Neural cell (in vitro differentiated cells): Measurements from ENCODE around the gene KRTAP10-7.
"Not testable (repeated sequence)": the region's sequence is repeated elsewhere in the genome, so short reads cannot be mapped to it uniquely, and the experiment has no call there.

Experiments used
- CTCF ChIP-seq: fragments of 450-650 bp; IDR thresholded peaks from 2 replicates; pipeline ENCODE4 v1.5.1; 2014; ENCODE audit warnings: antibody characterized with exemption, mild to moderate bottlenecking, moderate library complexity; ENCODE audit not compliant: poor library complexity, severe bottlenecking
- EP300 ChIP-seq: fragments of 450-650 bp; conservative IDR thresholded peaks from 2 replicates; pipeline ENCODE4 v1.6.1; 2014; ENCODE audit warnings: antibody characterized with exemption, mild to moderate bottlenecking, moderate library complexity; ENCODE audit not compliant: poor library complexity, severe bottlenecking
- EZH2 ChIP-seq: fragments of 200-600, 300-800 bp; shearing (Covaris generic), sonication (generic); IDR thresholded peaks from 2 replicates; pipeline ENCODE4 v1.6.1; 2014; ENCODE audit warnings: antibody characterized with exemption, low read length, borderline replicate concordance, mild to moderate bottlenecking; ENCODE audit not compliant: insufficient read depth, poor library complexity, severe bottlenecking
- MXI1 ChIP-seq: fragments of 450-650 bp; conservative IDR thresholded peaks from 2 replicates; pipeline ENCODE4 v1.6.1; 2014; ENCODE audit warnings: antibody characterized with exemption, mild to moderate bottlenecking; ENCODE audit not compliant: poor library complexity, severe bottlenecking
- POLR2AphosphoS5 ChIP-seq: IDR thresholded peaks from 2 replicates; pipeline ENCODE4 v1.6.1; 2012
- RAD21 ChIP-seq: fragments of 450-650 bp; conservative IDR thresholded peaks from 2 replicates; pipeline ENCODE4 v1.6.1; 2014; ENCODE audit warnings: antibody characterized with exemption, mild to moderate bottlenecking, moderate library complexity
- REST ChIP-seq: IDR thresholded peaks from 2 replicates; pipeline ENCODE4 v1.6.1; 2012; ENCODE audit warnings: borderline replicate concordance
- SMC3 ChIP-seq: fragments of 450-650 bp; conservative IDR thresholded peaks from 2 replicates; pipeline ENCODE4 v1.6.1; 2014; ENCODE audit warnings: antibody characterized with exemption, mild to moderate bottlenecking, moderate library complexity; ENCODE audit not compliant: poor library complexity
- TAF1 ChIP-seq: IDR thresholded peaks from 2 replicates; pipeline ENCODE4 v1.6.1; 2012; ENCODE audit warnings: low read depth

- not testable (repeated sequence) for TF ChIP-seq POLR2AphosphoS5, CTCF, TAF1, EZH2, REST, EP300, RAD21, SMC3, MXI1
These were observed 38.3 kb downstream of the KRTAP10-7 start for GRCh38 chr21:44638506-44639330.
